Esophagus muscularis mucosa (tissue), 4 donors: ENCODE measurements around the gene WDFY4. TPM values are rescaled to one million over a fixed set of nuclear protein-coding genes. Genes with fewer than 3 reads are reported as not detected.

Experiments
- DNase-seq: peaks from one replicate; pipeline ENCODE4 v3.0.0-alpha.2; 2017; ENCODE audit errors: extremely low spot score
- H3K27ac ChIP-seq, 4 donors: fragments of 200-600 bp; sonication (generic); replicated peaks in 1 of 4; 1 replicate in 3 of 4; 2 replicates in 1 of 4; pipeline ENCODE4 v1.5.1; 2016 to 2019; ENCODE audit warnings: mild to moderate bottlenecking in 1 of 4
- H3K27me3 ChIP-seq, 4 donors: fragments of 200-600 bp; sonication (generic); one replicate each; pipeline versions ENCODE4 v1.5.1 to v1.6.0; 2016 to 2019
- H3K36me3 ChIP-seq, 4 donors: fragments of 200-600 bp; sonication (generic); one replicate each; pipeline ENCODE4 v1.5.1; 2016 to 2019
- H3K4me1 ChIP-seq, 4 donors: fragments of 200-600 bp; sonication (generic); one replicate each; pipeline ENCODE4 v1.5.1; 2016 to 2019
- H3K4me3 ChIP-seq, 4 donors: fragments of 200-600 bp; sonication (generic); 1 replicate in 2 of 4; 2 replicates in 2 of 4; pipeline ENCODE4 v1.5.1; 2016 to 2019; ENCODE audit warnings: mild to moderate bottlenecking in 4 of 4, moderate library complexity in 1 of 4
- H3K9me3 ChIP-seq, 4 donors: fragments of 200-600 bp; sonication (generic); 1 replicate in 3 of 4; 2 replicates in 1 of 4; pipeline ENCODE4 v1.5.1; 2016 to 2019
- CTCF ChIP-seq, 3 experiments: fragments of 200-600 bp in 2 of 3; fragments of 450-650 bp in 1 of 3; sonication (generic) in 2 of 3; IDR thresholded peaks; one replicate each; pipeline ENCODE4 v1.5.1; 2017 to 2019; ENCODE audit warnings: antibody characterized with exemption in 3 of 3, mild to moderate bottlenecking in 2 of 3, moderate library complexity in 1 of 3
- EP300 ChIP-seq: sonication (generic); formaldehyde crosslinking; IDR thresholded peaks from one replicate; pipeline ENCODE4 v1.6.1; 2017; ENCODE audit warnings: antibody characterized with exemption
- POLR2A ChIP-seq: fragments of 450-650 bp; IDR thresholded peaks from one replicate; pipeline ENCODE4 v1.6.1; 2017; ENCODE audit warnings: antibody characterized with exemption, moderate library complexity, mild to moderate bottlenecking, low read depth
- POLR2AphosphoS5 ChIP-seq, 2 donors: sonication (generic); formaldehyde crosslinking; IDR thresholded peaks; one replicate each; pipeline ENCODE4 v1.6.1; 2017; ENCODE audit warnings: antibody characterized with exemption in 2 of 2
- WGBS: methylation state at CpG from one replicate; pipeline ENCODE4 v1.1.5; 2018; 5-methylcytosine and 5-hydroxymethylcytosine counted together
- intact Hi-C: fragments of 100-400 bp; cut with DNase I; formaldehyde crosslinking; loops from one replicate; pipeline ENCODE4 v1.15.1; 2023
- total RNA-seq, 4 donors: library from RNA; depleted of rRNA; stranded (reverse); fragments of >200 nt; gene quantifications; one replicate each; pipeline versions ENCODE4 v1.1.0 to v1.2.1, GENCODE V29; 2016

WDFY4 gene
- total RNA-seq, 4 donors from 2014 or later, result 2.3 to 7.3 (median 5.2) TPM

GRCh38 chr10:48939790-48940325 lies 255.2 kb downstream of the WDFY4 start, which contains the start of gene LRRC18:
Gene LRRC18, minus strand, starts transcription at chr10:48939840. Its CDS starts 25,685 bp downstream, at chr10:48914155.
- intact Hi-C loops, result no loop called here
- Histone ChIP-seq H3K27me3 (no peaks in the 10 kb centered on the region), H3K9me3 (no peaks in the 10 kb centered on the region), H3K4me3 (no peak within 1 kb of the TSS), H3K27ac (no peak within 1 kb of the TSS), H3K4me1 (no peaks in the 10 kb centered on the region), H3K36me3 (no peaks in the 10 kb centered on the region)
- 97% methylated on average over 2 of the region's 2 CpGs for WGBS
- DNase-seq, result no peak
- TF ChIP-seq POLR2AphosphoS5 (IDR thresholded peaks at IDR 0.05), result no peak
- no peak for TF ChIP-seq EP300

DNA sequence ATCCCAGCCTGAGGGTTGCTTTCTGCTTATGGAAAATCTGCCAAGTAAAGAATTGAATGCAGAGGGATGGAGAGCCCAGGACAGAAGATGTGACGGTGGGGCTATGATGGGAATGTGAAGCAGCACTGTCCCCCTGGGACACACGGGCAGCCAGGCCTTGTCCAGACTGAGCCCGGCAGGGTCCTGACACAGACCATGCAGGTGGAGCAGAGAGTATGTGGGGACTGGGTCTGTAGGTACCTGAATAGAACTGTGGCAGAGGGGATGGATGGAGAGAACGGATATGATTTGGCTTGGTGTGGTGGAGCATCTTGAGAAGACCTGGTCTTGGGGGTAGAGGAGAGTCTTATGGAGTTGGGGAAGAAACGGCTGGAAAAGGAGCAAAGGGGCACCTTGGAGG lies 255.7 kb downstream of the WDFY4 start:
- DNase-seq, result no peak
- no peaks in the 10 kb centered on the region for H3K4me1 ChIP-seq
- no peaks in the 10 kb centered on the region for H3K9me3 ChIP-seq
- no peaks in the 10 kb centered on the region for H3K27me3 ChIP-seq
- H3K27ac ChIP-seq, result no peak overlapping the region
- intact Hi-C loops, result no loop called here
- no peak for TF ChIP-seq POLR2A
- TF ChIP-seq CTCF (IDR thresholded peaks at IDR 0.05), result no peak
- no peak for TF ChIP-seq EP300
- no peak for TF ChIP-seq POLR2AphosphoS5 (IDR thresholded peaks at IDR 0.05)
- 87% methylated on average over 5 of the region's 5 CpGs for WGBS
- H3K36me3 ChIP-seq, result no peaks in the 10 kb centered on the region
- H3K4me3 ChIP-seq, result no peak overlapping the region

- no peak overlapping the region for H3K4me3 ChIP-seq
- no peaks in the 10 kb centered on the region for H3K4me1 ChIP-seq
- no peak overlapping the region for H3K27ac ChIP-seq
- no peaks in the 10 kb centered on the region for H3K36me3 ChIP-seq
- H3K27me3 ChIP-seq, result no peaks in the 10 kb centered on the region
- H3K9me3 ChIP-seq, result no peaks in the 10 kb centered on the region
- DNase-seq, result no peak
- no peak for TF ChIP-seq CTCF (IDR thresholded peaks at IDR 0.05)
- TF ChIP-seq POLR2AphosphoS5 (IDR thresholded peaks at IDR 0.05), result no peak
- no peak for TF ChIP-seq POLR2A
- no peak for TF ChIP-seq EP300
- intact Hi-C loops, result no loop called here
- 79% methylated on average over 7 of the region's 7 CpGs for whole genome bisulfite sequencing
Observed at GRCh38 chr10:48940958-48941357, 256.3 kb downstream of the WDFY4 start.

- Histone ChIP-seq H3K4me1 (no peaks in the 10 kb centered on the region), H3K4me3 (no peak overlapping the region), H3K36me3 (no peaks in the 10 kb centered on the region), H3K9me3 (no peaks in the 10 kb centered on the region), H3K27me3 (no peaks in the 10 kb centered on the region), H3K27ac (no peak overlapping the region)
- intact Hi-C loops, result no loop called here
- TF ChIP-seq POLR2A (no peak), POLR2AphosphoS5 (IDR thresholded peaks at IDR 0.05) (no peak), EP300 (no peak), CTCF (IDR thresholded peaks at IDR 0.05) (no peak)
- 85% methylated on average over 10 of the region's 10 CpGs for WGBS
- no peak for DNase-seq
Observed at GRCh38 chr10:48941427-48942075, 256.9 kb downstream of the WDFY4 start.

DNA sequence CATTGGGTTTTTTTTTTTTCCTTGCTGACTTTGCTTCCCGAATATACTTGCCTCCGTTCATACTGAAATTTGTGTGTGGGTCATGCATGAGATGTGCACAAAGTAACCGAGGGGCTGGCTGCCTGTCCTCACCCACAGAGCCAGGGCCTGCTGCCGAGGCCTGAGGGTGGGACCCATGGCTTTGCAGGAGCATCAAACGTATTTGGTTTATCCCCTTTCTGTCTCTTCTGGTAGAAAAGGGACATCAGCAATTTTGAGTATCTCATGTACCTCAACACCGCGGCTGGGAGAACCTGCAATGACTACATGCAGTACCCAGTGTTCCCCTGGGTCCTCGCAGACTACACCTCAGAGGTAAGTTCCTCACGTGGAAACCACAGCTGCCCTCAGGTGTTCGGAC lies 258.4 kb downstream of the WDFY4 start:
- TF ChIP-seq CTCF (IDR thresholded peaks at IDR 0.05), result no peak
- no peak for TF ChIP-seq POLR2A
- no peak for TF ChIP-seq EP300
- TF ChIP-seq POLR2AphosphoS5 (IDR thresholded peaks at IDR 0.05), result no peak

More for the DNA sequence above, 258.4 kb downstream of the WDFY4 start:
- no peak for DNase-seq
- Histone ChIP-seq H3K4me3 (no peak overlapping the region), H3K27me3 (no peaks in the 10 kb centered on the region), H3K27ac (no peak overlapping the region), H3K36me3 (no peaks in the 10 kb centered on the region), H3K9me3 (no peaks in the 10 kb centered on the region), H3K4me1 (peaks cover 0 to 8% (median 0%) of the 10 kb centered on the region in 4 donors)
- WGBS, result 84% methylated on average over 10 of the region's 10 CpGs
- intact Hi-C loops, result no loop called here
